A673 (cell line): ENCODE results near the gene GPX8. TPM values are rescaled to one million over a fixed set of nuclear protein-coding genes. Genes with fewer than 3 reads are reported as not detected.
A peak's percentile ranks its signal among the peaks of the same experiment; 100 is the strongest.

Experiments used
- BruUV-seq: library from RNA; stranded (reverse); fragments of 400-500 nt; replicated peaks from 2 replicates; lab custom pipeline; 2021; lab: Mats Ljungman, UMichigan
- CTCF ChIA-PET: fragments of 300-600 bp; sonication (Branson Sonifier 250); formaldehyde crosslinking; loops from one replicate; lab custom pipeline; 2022; ENCODE audit warnings: antibody characterized with exemption; lab: Charles Lee
- POLR2A ChIA-PET: fragments of 300-600 bp; sonication (Branson Sonifier 250); formaldehyde crosslinking; loops from one replicate; lab custom pipeline; 2022; ENCODE audit warnings: antibody characterized with exemption; ENCODE audit not compliant: low non-redundant PET; lab: Charles Lee
- DNase-seq: peaks from one replicate; pipeline ENCODE4 v3.0.0-alpha.2; 2015; ENCODE audit warnings: low spot score
- H3K27ac ChIP-seq: fragments of 200-600 bp; sonication (generic); 2 replicates; pipeline ENCODE4 v1.5.1; 2016; ENCODE audit warnings: mixed run types, low read depth, mild to moderate bottlenecking, mixed read lengths, antibody characterized with exemption, low read length; ENCODE audit not compliant: poor library complexity, severe bottlenecking
- H3K27me3 ChIP-seq: fragments of 200-600 bp; sonication (generic); replicated peaks from 2 replicates; pipeline ENCODE4 v1.6.1; 2017; ENCODE audit warnings: mixed run types, low read depth, mild to moderate bottlenecking, mixed read lengths, antibody characterized with exemption, low read length; ENCODE audit not compliant: insufficient read depth, poor library complexity
- H3K36me3 ChIP-seq: fragments of 200-600 bp; sonication (generic); 2 replicates; pipeline ENCODE4 v1.6.1; 2016; ENCODE audit warnings: mixed run types, mild to moderate bottlenecking, mixed read lengths, antibody characterized with exemption, low read length; ENCODE audit not compliant: insufficient read depth, poor library complexity, severe bottlenecking
- H3K4me1 ChIP-seq: fragments of 200-600 bp; sonication (generic); 2 replicates; pipeline ENCODE4 v1.6.1; 2017; ENCODE audit warnings: mixed run types, mild to moderate bottlenecking, mixed read lengths, antibody characterized with exemption, low read length; ENCODE audit not compliant: insufficient read depth, poor library complexity, severe bottlenecking
- H3K4me3 ChIP-seq: fragments of 200-600 bp; sonication (generic); 2 replicates; pipeline ENCODE4 v1.5.1; 2016; ENCODE audit warnings: low read depth, mixed run types, mild to moderate bottlenecking, mixed read lengths, low read length; ENCODE audit not compliant: poor library complexity, severe bottlenecking
- H3K9me3 ChIP-seq: fragments of 200-600 bp; sonication (generic); 2 replicates; pipeline ENCODE4 v1.6.1; 2016; ENCODE audit warnings: mixed run types, low read depth, mild to moderate bottlenecking, mixed read lengths, antibody characterized with exemption, low read length; ENCODE audit not compliant: poor library complexity, severe bottlenecking
- CTCF ChIP-seq: fragments of 300-800, 200-600 bp; sonication (generic); conservative IDR thresholded peaks from 2 replicates; pipeline ENCODE4 v1.5.1; 2017; ENCODE audit warnings: low read depth, mild to moderate bottlenecking, antibody characterized with exemption, low read length, moderate library complexity, mixed read lengths
- EZH2 ChIP-seq: fragments of 200-600 bp; sonication (generic); IDR thresholded peaks from 2 replicates; pipeline ENCODE4 v1.6.1; 2017; ENCODE audit warnings: borderline replicate concordance, low read depth, mild to moderate bottlenecking, mixed read lengths, antibody characterized with exemption, low read length; ENCODE audit not compliant: poor library complexity, severe bottlenecking
- intact Hi-C: fragments of 100-400 bp; cut with micrococcal nuclease; formaldehyde crosslinking; loops from one replicate; pipeline ENCODE4 v1.10.0; 2022; ENCODE audit not compliant: unreplicated experiment
- total RNA-seq: library from RNA; stranded (reverse); gene quantifications from 2 replicates; pipeline ENCODE4 v1.2.3, GENCODE V29; 2021

The GPX8 gene
- total RNA-seq, 1 experiment from 2014 or later, result 54.7 TPM

- peak; percentile 3 for DNase-seq
- ChIA-PET POLR2A (no interaction called here), CTCF (no interaction called here)
- intact Hi-C loops, result no loop called here
- H3K36me3 ChIP-seq, result no peaks in the 10 kb centered on the region
- H3K27me3 ChIP-seq, result peaks cover 13% of the 10 kb centered on the region
- no peak overlapping the region for H3K4me3 ChIP-seq
- no peaks in the 10 kb centered on the region for H3K4me1 ChIP-seq
- no peak overlapping the region for H3K27ac ChIP-seq
- no peak for TF ChIP-seq CTCF
- no peak for TF ChIP-seq EZH2
- no peaks in the 10 kb centered on the region for H3K9me3 ChIP-seq
- no TSS peak for BruUV-seq
Measured at GRCh38 chr5:55136521-55136920, 23.4 kb upstream of the GPX8 start.

GRCh38 chr5:55140908-55141665, 18.9 kb upstream of the GPX8 start:
- DNase-seq, result no peak
- ChIA-PET CTCF (no interaction called here), POLR2A (no interaction called here)
- TF ChIP-seq CTCF (no peak), EZH2 (no peak)
- H3K9me3 ChIP-seq, result no peaks in the 10 kb centered on the region
- BruUV-seq, result no TSS peak
- H3K27ac ChIP-seq, result no peak overlapping the region
- no peak overlapping the region for H3K4me3 ChIP-seq
- no peaks in the 10 kb centered on the region for H3K36me3 ChIP-seq
- no peaks in the 10 kb centered on the region for H3K4me1 ChIP-seq
- H3K27me3 ChIP-seq, result peaks cover 27% of the 10 kb centered on the region
- intact Hi-C loops, result loop anchor here (10.0 kb wide), 1 partner anchor 626 kb away; the partner anchor contains the start of gene SNX18

- POLR2A ChIA-PET, result no interaction called here
- Histone ChIP-seq H3K9me3 (no peaks in the 10 kb centered on the region), H3K36me3 (no peaks in the 10 kb centered on the region), H3K27ac (no peak overlapping the region), H3K27me3 (peaks cover 27% of the 10 kb centered on the region), H3K4me1 (no peaks in the 10 kb centered on the region), H3K4me3 (no peak overlapping the region)
- intact Hi-C loops, result loop anchor here (10.0 kb wide), 1 partner anchor 627 kb away; the partner anchor contains the start of gene SNX18
- CTCF ChIA-PET, result no interaction called here
- peak; percentile 4 for DNase-seq
- TF ChIP-seq EZH2, result no peak
- no peak for TF ChIP-seq CTCF
- BruUV-seq, result no TSS peak
Measured at GRCh38 chr5:55141945-55142690, 17.9 kb upstream of the GPX8 start.
